Smooth muscle cell (in vitro differentiated cells): ENCODE data around the gene EEF1A1. TPM values are rescaled to one million over a fixed set of nuclear protein-coding genes. Genes with fewer than 3 reads are reported as not detected.

Experiments
- DNase-seq: peaks from one replicate; lab custom pipeline; 2025; ENCODE audit not compliant: unreplicated experiment; lab: John Stamatoyannopoulos, UW
- H2AFZ ChIP-seq: fragments of 200-600 bp; sonication (generic); 2 replicates; pipeline ENCODE4 v1.6.0; 2016; ENCODE audit warnings: antibody characterized with exemption, low read depth, mild to moderate bottlenecking
- H3F3A ChIP-seq: fragments of 200-600 bp; sonication (generic); 2 replicates; pipeline ENCODE4 v1.6.0; 2017; ENCODE audit warnings: antibody characterized with exemption, low read depth
- H3K27ac ChIP-seq: fragments of 200-600 bp; sonication (generic); 2 replicates; pipeline ENCODE4 v1.5.1; 2016; ENCODE audit warnings: low read depth, mild to moderate bottlenecking
- H3K27me3 ChIP-seq: fragments of 200-600 bp; sonication (generic); 2 replicates; pipeline ENCODE4 v1.6.1; 2016; ENCODE audit warnings: low read depth, mild to moderate bottlenecking
- H3K36me3 ChIP-seq: fragments of 200-600 bp; sonication (generic); 2 replicates; pipeline ENCODE4 v1.5.1; 2016; ENCODE audit warnings: low read depth
- H3K4me1 ChIP-seq: fragments of 200-600 bp; sonication (generic); 2 replicates; pipeline ENCODE4 v1.5.1; 2016; ENCODE audit warnings: low read depth
- H3K4me2 ChIP-seq: fragments of 200-600 bp; sonication (generic); 2 replicates; pipeline ENCODE4 v1.6.0; 2016; ENCODE audit warnings: mild to moderate bottlenecking
- H3K4me3 ChIP-seq: fragments of 200-600 bp; sonication (generic); 2 replicates; pipeline ENCODE4 v1.5.1; 2016; ENCODE audit warnings: mild to moderate bottlenecking
- H3K79me2 ChIP-seq: fragments of 200-600 bp; sonication (generic); 2 replicates; pipeline ENCODE4 v1.6.0; 2016; ENCODE audit warnings: low read depth, mild to moderate bottlenecking
- H3K9ac ChIP-seq: fragments of 200-600 bp; sonication (generic); 2 replicates; pipeline ENCODE4 v1.6.0; 2016; ENCODE audit warnings: low read depth
- H3K9me3 ChIP-seq: fragments of 200-600 bp; sonication (generic); replicated peaks from 2 replicates; pipeline ENCODE4 v1.5.1; 2016; ENCODE audit warnings: low read depth
- H4K20me1 ChIP-seq: fragments of 200-600 bp; sonication (generic); 2 replicates; pipeline ENCODE4 v1.6.0; 2016; ENCODE audit warnings: low read depth
- WGBS: methylation state at CpG from one replicate; pipeline ENCODE4 v1.1.7; 2016; ENCODE audit warnings: low lambda C conversion rate; 5-methylcytosine and 5-hydroxymethylcytosine counted together
- polyA plus RNA-seq: library from polyadenylated mRNA; unstranded; fragments of >200 nt; fragmentation: Nextera tagmentation; extraction: Ambion mirVana; gene quantifications from 2 replicates; pipeline ENCODE4 v1.2.1, GENCODE V29; 2016
- total RNA-seq: library from RNA; depleted of rRNA; stranded (reverse); fragments of >200 nt; gene quantifications from 2 replicates; pipeline ENCODE4 v1.2.3, GENCODE V29; 2014
- TF ChIP-seq, protein P1 (sequence below): fragments of 200-600 bp; sonication (generic); IDR thresholded peaks from 2 replicates; pipeline ENCODE4 v1.5.1; 2017; ENCODE audit warnings: borderline replicate concordance, mild to moderate bottlenecking, antibody characterized with exemption; ENCODE audit not compliant: insufficient read depth, poor library complexity, severe bottlenecking

The EEF1A1 gene
- total and polyA plus RNA-seq, 2 experiments from 2014 or later = 2,147 to 8,046 TPM

DNA sequence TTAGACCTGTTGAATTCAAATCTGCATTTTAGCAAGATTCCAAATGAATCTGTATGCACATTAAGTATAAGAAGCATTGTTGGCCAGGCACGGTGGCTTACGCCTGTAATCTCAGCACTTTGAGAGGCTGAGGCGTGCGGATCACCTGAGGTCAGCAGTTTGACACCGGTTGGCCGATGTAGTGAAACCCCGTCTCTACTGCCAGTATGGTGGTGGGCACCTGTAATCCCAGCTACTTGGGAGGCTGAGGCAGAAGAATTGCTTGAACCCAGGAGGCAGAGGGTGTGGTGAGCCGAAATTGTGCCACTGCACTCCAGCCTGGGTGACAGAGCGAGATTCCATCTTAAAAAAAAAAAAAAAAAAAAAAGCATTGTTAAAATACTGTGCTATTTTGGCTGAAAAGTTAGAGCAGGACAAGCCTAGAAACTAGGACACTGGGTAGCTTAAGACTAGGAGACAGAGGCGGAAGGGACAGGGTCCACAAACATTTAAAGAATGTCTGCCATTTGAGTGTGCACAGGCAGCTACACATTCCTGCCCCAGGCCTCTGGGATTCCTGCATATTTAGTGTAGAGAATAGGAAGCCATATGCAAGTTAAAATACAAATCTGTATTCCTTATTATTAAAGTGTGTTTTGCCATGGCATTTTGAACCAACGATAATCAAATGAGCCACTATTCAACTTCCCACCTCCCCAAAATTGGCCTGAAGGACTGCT lies 45.1 kb upstream of the EEF1A1 start:
- H3K36me3 ChIP-seq = no peaks in the 10 kb centered on the region
- no peaks in the 10 kb centered on the region for H4K20me1 ChIP-seq
- peak overlapping the region; percentile 51 for H3K4me2 ChIP-seq
- 83% methylated on average over 11 of the region's 11 CpGs for WGBS
- H3K79me2 ChIP-seq = no peaks in the 10 kb centered on the region
- DNase-seq = no peak
- H3K27ac ChIP-seq = peak overlapping the region; percentile 20
- no peak overlapping the region for H3K9ac ChIP-seq
- no peaks in the 10 kb centered on the region for H3K27me3 ChIP-seq
- H3K4me3 ChIP-seq = no peak overlapping the region
- TF ChIP-seq, protein P1, sequence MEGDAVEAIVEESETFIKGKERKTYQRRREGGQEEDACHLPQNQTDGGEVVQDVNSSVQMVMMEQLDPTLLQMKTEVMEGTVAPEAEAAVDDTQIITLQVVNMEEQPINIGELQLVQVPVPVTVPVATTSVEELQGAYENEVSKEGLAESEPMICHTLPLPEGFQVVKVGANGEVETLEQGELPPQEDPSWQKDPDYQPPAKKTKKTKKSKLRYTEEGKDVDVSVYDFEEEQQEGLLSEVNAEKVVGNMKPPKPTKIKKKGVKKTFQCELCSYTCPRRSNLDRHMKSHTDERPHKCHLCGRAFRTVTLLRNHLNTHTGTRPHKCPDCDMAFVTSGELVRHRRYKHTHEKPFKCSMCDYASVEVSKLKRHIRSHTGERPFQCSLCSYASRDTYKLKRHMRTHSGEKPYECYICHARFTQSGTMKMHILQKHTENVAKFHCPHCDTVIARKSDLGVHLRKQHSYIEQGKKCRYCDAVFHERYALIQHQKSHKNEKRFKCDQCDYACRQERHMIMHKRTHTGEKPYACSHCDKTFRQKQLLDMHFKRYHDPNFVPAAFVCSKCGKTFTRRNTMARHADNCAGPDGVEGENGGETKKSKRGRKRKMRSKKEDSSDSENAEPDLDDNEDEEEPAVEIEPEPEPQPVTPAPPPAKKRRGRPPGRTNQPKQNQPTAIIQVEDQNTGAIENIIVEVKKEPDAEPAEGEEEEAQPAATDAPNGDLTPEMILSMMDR = no peak
- no peaks in the 10 kb centered on the region for H3K9me3 ChIP-seq
- peak overlapping the region; percentile 97 for H2AFZ ChIP-seq
- H3F3A ChIP-seq = no peaks in the 10 kb centered on the region
- H3K4me1 ChIP-seq = peaks cover 13% of the 10 kb centered on the region

DNA sequence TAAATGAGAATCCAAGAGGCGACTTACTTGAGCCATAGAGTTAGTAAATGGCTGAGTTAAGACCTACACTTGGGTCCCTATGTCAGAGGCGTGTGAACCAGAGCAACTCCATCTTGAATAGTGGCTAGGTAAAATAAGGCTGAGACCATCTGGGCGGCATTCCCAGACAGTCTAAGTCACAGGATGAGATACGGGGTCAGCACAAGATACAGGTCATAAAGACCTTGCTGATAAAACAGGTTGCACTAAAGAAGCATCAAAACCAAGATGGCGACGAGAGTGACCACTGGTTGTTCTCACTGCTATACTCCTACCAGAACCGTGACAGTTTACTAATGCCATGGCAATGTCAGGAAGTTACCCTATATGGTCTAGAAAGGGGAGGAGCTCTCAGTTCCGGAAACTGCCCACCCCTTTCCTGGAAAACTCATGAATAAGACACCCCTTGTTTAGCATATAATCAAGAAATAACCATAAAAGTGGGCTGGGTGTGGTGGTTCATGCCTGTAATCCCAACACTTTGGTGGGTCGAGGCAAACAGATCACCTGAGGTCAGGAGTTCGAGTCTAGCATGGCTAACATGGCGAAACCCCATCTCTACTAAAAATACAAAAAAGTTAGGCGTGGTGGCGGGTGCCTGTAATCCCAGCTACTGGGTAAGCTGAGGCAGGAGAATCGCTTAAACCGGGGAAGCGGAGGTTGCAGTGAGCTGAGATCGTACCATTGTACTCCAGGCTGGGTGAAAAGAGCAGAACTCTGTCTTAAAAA lies 43.9 kb upstream of the EEF1A1 start:
- H2AFZ ChIP-seq = peak overlapping the region; percentile 97

DNA sequence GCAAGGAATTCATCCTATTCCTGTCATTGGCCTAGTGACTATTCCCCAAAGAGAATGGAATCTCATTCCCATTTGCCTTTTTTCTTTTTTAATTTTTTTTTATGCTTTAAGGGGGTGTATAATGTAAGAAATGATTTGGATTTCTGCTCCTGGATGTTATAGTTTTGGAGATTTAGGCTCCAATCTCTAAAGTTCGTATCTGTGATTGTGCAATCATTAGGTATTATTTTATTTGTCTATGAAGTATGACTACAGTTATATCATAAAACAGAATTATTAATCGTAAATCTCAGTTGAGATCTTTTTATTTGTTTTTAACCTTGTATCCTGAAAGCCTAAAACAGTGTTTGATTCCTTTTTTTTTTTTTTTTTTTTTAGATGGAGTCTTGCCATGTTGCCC lies 41.7 kb upstream of the EEF1A1 start:
- no peaks in the 10 kb centered on the region for H3K79me2 ChIP-seq
- no peak overlapping the region for H3K9ac ChIP-seq
- H3K4me2 ChIP-seq = no peak overlapping the region
- 91% methylated on average over 2 of the region's 2 CpGs for WGBS
- H2AFZ ChIP-seq = no peak overlapping the region
- H3F3A ChIP-seq = no peaks in the 10 kb centered on the region
- H3K9me3 ChIP-seq = no peaks in the 10 kb centered on the region
- H3K36me3 ChIP-seq = no peaks in the 10 kb centered on the region
- H4K20me1 ChIP-seq = no peaks in the 10 kb centered on the region
- TF ChIP-seq, protein P1 = no peak
- no peak overlapping the region for H3K27ac ChIP-seq
- H3K4me1 ChIP-seq = peaks cover 26% of the 10 kb centered on the region
- no peak overlapping the region for H3K4me3 ChIP-seq
- no peak for DNase-seq
- H3K27me3 ChIP-seq = no peaks in the 10 kb centered on the region

More for the DNA sequence above, 43.9 kb upstream of the EEF1A1 start:
- Histone ChIP-seq H3K4me1 (peaks cover 20% of the 10 kb centered on the region), H3K4me2 (no peak overlapping the region), H3K9ac (no peak overlapping the region), H3F3A (no peaks in the 10 kb centered on the region), H3K36me3 (no peaks in the 10 kb centered on the region), H3K9me3 (no peaks in the 10 kb centered on the region), H4K20me1 (no peaks in the 10 kb centered on the region), H3K27me3 (no peaks in the 10 kb centered on the region), H3K79me2 (no peaks in the 10 kb centered on the region), H3K27ac (no peak overlapping the region), H3K4me3 (no peak overlapping the region)
- TF ChIP-seq, protein P1 = no peak
- 98% methylated on average over 17 of the region's 17 CpGs for WGBS
- no peak for DNase-seq
